ENCODE data around the gene MGRN1.

GRCh38 chr16:4723071-4723767 is 98.6 kb downstream of the MGRN1 start:
- no peak for TF ChIP-seq EZH2 (IDR thresholded peaks at IDR 0.05; ENCODE audit: borderline replicate concordance, low read depth, low read length, severe bottlenecking)
- TF ChIP-seq, protein P1, sequence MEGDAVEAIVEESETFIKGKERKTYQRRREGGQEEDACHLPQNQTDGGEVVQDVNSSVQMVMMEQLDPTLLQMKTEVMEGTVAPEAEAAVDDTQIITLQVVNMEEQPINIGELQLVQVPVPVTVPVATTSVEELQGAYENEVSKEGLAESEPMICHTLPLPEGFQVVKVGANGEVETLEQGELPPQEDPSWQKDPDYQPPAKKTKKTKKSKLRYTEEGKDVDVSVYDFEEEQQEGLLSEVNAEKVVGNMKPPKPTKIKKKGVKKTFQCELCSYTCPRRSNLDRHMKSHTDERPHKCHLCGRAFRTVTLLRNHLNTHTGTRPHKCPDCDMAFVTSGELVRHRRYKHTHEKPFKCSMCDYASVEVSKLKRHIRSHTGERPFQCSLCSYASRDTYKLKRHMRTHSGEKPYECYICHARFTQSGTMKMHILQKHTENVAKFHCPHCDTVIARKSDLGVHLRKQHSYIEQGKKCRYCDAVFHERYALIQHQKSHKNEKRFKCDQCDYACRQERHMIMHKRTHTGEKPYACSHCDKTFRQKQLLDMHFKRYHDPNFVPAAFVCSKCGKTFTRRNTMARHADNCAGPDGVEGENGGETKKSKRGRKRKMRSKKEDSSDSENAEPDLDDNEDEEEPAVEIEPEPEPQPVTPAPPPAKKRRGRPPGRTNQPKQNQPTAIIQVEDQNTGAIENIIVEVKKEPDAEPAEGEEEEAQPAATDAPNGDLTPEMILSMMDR (IDR thresholded peaks at IDR 0.05; ENCODE audit: borderline replicate concordance, extremely low read depth, low read length, poor library complexity, severe bottlenecking): no peak
